AG09309 (cell line): ENCODE results near the gene DPYSL4.

Experiments
- DNase-seq: peaks from one replicate; pipeline ENCODE4 v3.0.0-alpha.2; 2010; ENCODE audit warnings: low read depth
- H3K4me3 ChIP-seq: 2 replicates; pipeline ENCODE4 v1.5.1; 2011; ENCODE audit warnings: mild to moderate bottlenecking, low read depth, low read length, moderate library complexity; ENCODE audit not compliant: control insufficient read depth
- TF ChIP-seq, protein P1 (sequence below): IDR thresholded peaks from 2 replicates; pipeline ENCODE4 v1.5.1; 2011; ENCODE audit warnings: mild to moderate bottlenecking, low read depth, low read length, inconsistent platforms; ENCODE audit not compliant: insufficient read depth, control insufficient read depth; ENCODE audit errors: missing control alignments

The DPYSL4 gene

DNA sequence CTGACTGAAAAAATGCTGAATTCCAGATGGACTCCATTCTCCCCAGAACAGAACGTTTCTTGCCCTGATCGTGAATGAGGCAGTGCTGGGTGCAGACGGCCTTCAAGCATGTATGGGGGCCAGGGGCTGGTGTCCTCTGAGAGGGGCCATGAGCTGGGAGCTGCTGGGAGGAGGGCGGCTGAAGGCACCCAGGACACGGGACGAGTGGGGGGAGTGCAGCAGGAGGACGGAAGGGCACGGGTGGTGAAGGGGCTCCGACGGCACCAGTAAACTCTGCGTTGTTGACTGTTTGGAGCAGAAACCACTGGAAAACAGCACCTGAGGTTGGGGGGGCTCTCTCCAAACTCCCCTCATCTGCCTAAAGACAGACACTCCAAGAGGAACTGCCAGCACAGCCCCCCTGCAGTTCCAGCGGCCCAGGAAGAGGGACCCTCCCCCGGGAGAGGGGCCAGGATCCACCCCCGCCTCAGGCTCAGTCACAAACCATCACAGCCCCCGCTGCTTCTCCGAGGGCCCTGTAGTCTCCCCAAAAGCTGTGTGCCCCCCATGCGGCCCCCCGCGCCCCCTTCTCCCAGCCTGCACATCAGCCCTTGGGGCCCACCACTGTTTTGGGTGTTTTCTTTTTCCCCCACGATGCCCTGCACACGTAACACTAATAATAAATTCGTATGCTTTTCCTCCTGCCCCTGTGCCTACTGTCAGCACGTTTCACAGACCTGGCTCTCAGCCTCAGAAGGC, 55.5 kb downstream of the DPYSL4 start:
- no peak overlapping the region for H3K4me3 ChIP-seq
- TF ChIP-seq, protein P1, sequence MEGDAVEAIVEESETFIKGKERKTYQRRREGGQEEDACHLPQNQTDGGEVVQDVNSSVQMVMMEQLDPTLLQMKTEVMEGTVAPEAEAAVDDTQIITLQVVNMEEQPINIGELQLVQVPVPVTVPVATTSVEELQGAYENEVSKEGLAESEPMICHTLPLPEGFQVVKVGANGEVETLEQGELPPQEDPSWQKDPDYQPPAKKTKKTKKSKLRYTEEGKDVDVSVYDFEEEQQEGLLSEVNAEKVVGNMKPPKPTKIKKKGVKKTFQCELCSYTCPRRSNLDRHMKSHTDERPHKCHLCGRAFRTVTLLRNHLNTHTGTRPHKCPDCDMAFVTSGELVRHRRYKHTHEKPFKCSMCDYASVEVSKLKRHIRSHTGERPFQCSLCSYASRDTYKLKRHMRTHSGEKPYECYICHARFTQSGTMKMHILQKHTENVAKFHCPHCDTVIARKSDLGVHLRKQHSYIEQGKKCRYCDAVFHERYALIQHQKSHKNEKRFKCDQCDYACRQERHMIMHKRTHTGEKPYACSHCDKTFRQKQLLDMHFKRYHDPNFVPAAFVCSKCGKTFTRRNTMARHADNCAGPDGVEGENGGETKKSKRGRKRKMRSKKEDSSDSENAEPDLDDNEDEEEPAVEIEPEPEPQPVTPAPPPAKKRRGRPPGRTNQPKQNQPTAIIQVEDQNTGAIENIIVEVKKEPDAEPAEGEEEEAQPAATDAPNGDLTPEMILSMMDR: no peak
- DNase-seq: no peak

DNA sequence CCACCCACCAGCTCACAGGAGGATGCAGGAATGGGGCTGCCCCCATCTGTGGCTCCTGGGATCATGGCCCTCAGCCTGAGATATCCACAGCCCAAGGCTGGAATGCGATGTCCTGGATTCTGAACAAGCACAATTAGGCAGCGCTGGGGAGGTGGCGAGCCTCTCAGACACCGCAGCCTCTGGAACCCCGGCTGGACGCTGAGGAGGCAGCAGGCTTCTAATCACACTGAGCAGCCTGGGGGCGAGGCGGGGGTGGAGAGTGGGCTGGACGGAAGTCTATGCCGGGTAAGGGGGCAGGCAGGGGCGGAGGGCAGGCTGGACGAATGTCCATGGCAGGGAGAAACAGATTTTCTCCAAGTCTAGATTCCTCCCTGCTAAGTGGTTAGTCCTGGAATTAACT, 56.4 kb downstream of the DPYSL4 start:
- TF ChIP-seq, protein P1: no peak
- H3K4me3 ChIP-seq: no peak overlapping the region
- DNase-seq: no peak

DNA sequence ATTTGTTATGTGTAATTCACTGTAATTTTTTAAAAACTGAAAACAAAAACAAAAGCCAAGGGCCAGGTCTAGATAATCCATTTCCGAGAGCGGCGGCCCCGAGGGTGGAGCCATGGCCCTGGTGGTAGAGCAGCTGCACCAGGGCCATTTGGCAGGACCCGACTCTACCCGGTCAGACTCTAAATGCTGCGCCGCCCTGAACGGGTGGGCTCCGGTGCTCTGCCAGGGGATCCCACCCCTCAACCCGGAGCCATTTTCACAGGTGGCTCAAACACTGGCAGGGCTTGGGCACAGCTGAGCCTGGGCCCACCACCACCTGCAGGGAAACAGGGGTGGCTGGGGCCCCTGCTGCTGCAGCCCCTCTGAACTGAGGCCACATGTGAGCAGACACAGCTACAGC, 56.9 kb downstream of the DPYSL4 start:
- TF ChIP-seq, protein P1: no peak
- no peak for DNase-seq
- no peak overlapping the region for H3K4me3 ChIP-seq

DNA sequence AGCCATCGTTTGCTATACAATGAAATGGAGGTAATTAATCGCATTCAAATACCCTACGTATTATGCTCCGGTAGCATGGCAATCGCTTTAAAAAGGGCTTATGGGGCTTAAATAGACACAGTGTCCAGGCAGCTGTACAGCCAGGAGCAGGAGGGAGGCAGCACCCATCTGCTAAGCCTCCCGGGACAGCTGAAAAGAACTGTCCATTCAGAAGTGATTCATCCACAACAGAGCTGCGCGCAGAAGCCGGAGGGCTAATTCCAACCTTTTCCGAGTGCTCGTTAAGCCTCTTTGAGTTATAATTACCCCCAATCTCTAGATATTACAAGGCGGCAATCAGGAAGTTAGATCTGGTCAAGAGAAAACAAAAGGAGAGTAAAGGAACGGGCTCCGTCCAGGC, 58.3 kb downstream of the DPYSL4 start:
- no peak overlapping the region for H3K4me3 ChIP-seq
- no peak for DNase-seq
- TF ChIP-seq, protein P1: no peak

DNA sequence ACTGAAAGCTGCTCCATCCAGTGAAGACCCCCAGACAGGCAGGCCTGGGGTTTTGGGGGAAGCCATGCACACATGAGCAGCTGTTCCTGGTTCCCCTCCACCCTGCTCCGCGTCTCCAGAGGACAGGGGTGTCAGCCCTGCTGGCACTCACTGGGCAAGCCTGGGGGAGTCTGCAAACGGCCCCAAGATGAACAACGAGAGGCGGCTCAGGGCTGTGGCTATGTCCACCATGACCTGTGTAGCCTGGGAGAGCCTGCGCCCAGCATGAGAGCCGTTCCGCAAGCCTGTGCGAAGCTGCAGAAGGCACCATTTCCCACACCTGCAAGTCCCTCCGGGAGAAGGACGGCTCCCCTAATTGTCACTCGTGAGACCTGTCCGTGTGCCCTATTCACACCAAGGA, 59.5 kb downstream of the DPYSL4 start:
- TF ChIP-seq, protein P1: no peak
- H3K4me3 ChIP-seq: no peak overlapping the region
- DNase-seq: no peak

DNA sequence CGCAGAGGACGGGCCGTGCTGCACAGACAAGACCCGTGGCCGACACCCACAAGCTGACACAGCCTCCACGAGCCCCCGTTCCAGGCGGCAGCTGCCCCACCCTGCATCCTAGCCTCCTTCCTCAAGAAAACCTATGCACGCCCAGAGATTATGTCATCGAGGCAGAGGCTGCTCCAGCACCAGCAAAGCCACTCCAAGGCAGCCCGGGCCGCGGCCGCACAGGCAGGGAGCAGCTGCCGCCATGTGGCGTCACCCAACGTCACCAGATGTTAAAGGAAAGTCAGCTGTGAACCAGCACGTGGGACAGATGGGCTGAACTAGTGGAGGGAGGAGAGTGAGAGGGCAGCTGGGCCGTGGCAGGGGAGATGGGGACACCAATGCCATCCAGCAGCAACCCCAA, 61.2 kb downstream of the DPYSL4 start:
- H3K4me3 ChIP-seq: no peak overlapping the region
- DNase-seq: no peak
- TF ChIP-seq, protein P1: no peak
